HCT116 (cell line): ENCODE data around the gene PRR36. TPM values are rescaled to one million over a fixed set of nuclear protein-coding genes. Genes with fewer than 3 reads are reported as not detected.

Source experiments
- ATAC-seq: fragments of 200-7000 bp; cut with Tn5 transposase; 2 replicates; pipeline ENCODE4 v1.9.1; 2020; ENCODE audit warnings: mild to moderate bottlenecking, moderate library complexity
- BruUV-seq: library from RNA; stranded (reverse); fragments of 400-500 nt; replicated peaks from 2 replicates; lab custom pipeline; 2021; lab: Mats Ljungman, UMichigan
- CTCF ChIA-PET: fragments of 300-600 bp; sonication (Branson Sonifier 250); formaldehyde crosslinking; loops from one replicate; lab custom pipeline; 2021; ENCODE audit warnings: antibody characterized with exemption; lab: Charles Lee
- POLR2A ChIA-PET: fragments of 300-600, 350-600 bp; sonication (Branson Sonifier 250); formaldehyde crosslinking; loops from one replicate; lab custom pipeline; 2021; ENCODE audit warnings: antibody characterized with exemption; lab: Charles Lee
- RAD21 ChIA-PET, 2 experiments: fragments of 300-600 bp; sonication (Branson Sonifier 250); formaldehyde crosslinking; loops; one replicate each; lab custom pipeline; 2023; ENCODE audit warnings: low total read pairs in 2 of 2; ENCODE audit not compliant: uncharacterized antibody in 2 of 2, unreplicated experiment in 2 of 2, low non-redundant PET in 1 of 2; lab: Charles Lee
- DNase-seq: peaks from one replicate; pipeline ENCODE4 v3.0.0-alpha.2; 2010; ENCODE audit warnings: low read depth, low spot score
- H2AFZ ChIP-seq: fragments of 200-600 bp; shearing (Covaris generic), sonication (generic); 2 replicates; pipeline ENCODE4 v1.6.1; 2017; ENCODE audit warnings: low read depth, mixed run types, mixed read lengths, antibody characterized with exemption, low read length; ENCODE audit not compliant: poor library complexity, severe bottlenecking
- H3K27ac ChIP-seq: 2 replicates; pipeline ENCODE4 v1.5.1; 2012; ENCODE audit warnings: low read depth, low read length
- H3K27me3 ChIP-seq: fragments of 200-600 bp; sonication (generic); 2 replicates; pipeline ENCODE4 v1.6.1; 2016; ENCODE audit warnings: mixed run types, low read length, mixed read lengths; ENCODE audit not compliant: insufficient read depth
- H3K36me3 ChIP-seq, 2 experiments: fragments of 200-500 bp in 1 of 2; fragments of 200-600 bp in 1 of 2; sonication (Bioruptor generic) in 1 of 2; sonication (generic) in 1 of 2; 2 replicates each; pipeline versions ENCODE4 v1.5.1 to v1.6.1; 2014 to 2016; ENCODE audit warnings: low read length in 2 of 2, inconsistent platforms in 1 of 2, mixed read lengths in 1 of 2, mixed run types in 1 of 2; ENCODE audit not compliant: insufficient read depth in 2 of 2, control insufficient read depth in 1 of 2
- H3K4me1 ChIP-seq, 2 experiments: fragments of 200-600 bp in 1 of 2; sonication (generic) in 1 of 2; 2 replicates each; pipeline versions ENCODE4 v1.5.1 to v1.6.1; 2012 to 2017; ENCODE audit warnings: low read length in 2 of 2, inconsistent platforms in 1 of 2, mild to moderate bottlenecking in 1 of 2, mixed read lengths in 1 of 2, mixed run types in 1 of 2, moderate library complexity in 1 of 2; ENCODE audit not compliant: insufficient read depth in 2 of 2, control insufficient read depth in 1 of 2
- H3K4me2 ChIP-seq: fragments of 200-600 bp; sonication (generic); 2 replicates; pipeline ENCODE4 v1.6.1; 2017; ENCODE audit warnings: mixed run types, low read length, mixed read lengths
- H3K4me3 ChIP-seq, 2 experiments: fragments of 200-600 bp in 1 of 2; sonication (generic) in 1 of 2; replicated peaks in 1 of 2; 2 replicates each; pipeline ENCODE4 v1.5.1; 2011 to 2016; ENCODE audit warnings: low read length in 2 of 2, control low read depth in 1 of 2, low read depth in 1 of 2, mild to moderate bottlenecking in 1 of 2, mixed read lengths in 1 of 2, mixed run types in 1 of 2
- H3K79me2 ChIP-seq: fragments of 200-600 bp; sonication (generic); 2 replicates; pipeline ENCODE4 v1.6.1; 2017; ENCODE audit warnings: mild to moderate bottlenecking, mixed run types, low read length, moderate library complexity, mixed read lengths; ENCODE audit not compliant: insufficient read depth
- H3K9ac ChIP-seq: fragments of 200-600 bp; sonication (generic); 2 replicates; pipeline ENCODE4 v1.6.1; 2016; ENCODE audit warnings: low read length, mixed read lengths
- H3K9me2 ChIP-seq: fragments of 200-600 bp; sonication (generic), shearing (Covaris generic); 2 replicates; pipeline ENCODE4 v1.6.1; 2017; ENCODE audit warnings: mixed run types, mild to moderate bottlenecking, moderate library complexity; ENCODE audit not compliant: insufficient read depth
- H3K9me3 ChIP-seq, 2 experiments: fragments of 200-500 bp in 1 of 2; fragments of 200-600 bp in 1 of 2; sonication (Bioruptor generic) in 1 of 2; sonication (generic) in 1 of 2; 2 replicates each; pipeline ENCODE4 v1.6.1; 2014 to 2017; ENCODE audit warnings: low read length in 2 of 2, mixed read lengths in 2 of 2, inconsistent platforms in 1 of 2, low read depth in 1 of 2, mild to moderate bottlenecking in 1 of 2, mixed run types in 1 of 2, moderate library complexity in 1 of 2; ENCODE audit not compliant: control insufficient read depth in 1 of 2, insufficient read depth in 1 of 2
- H4K20me1 ChIP-seq: fragments of 200-600 bp; sonication (generic), shearing (Covaris generic); 2 replicates; pipeline ENCODE4 v1.6.1; 2017; ENCODE audit warnings: mixed run types, mild to moderate bottlenecking, moderate library complexity; ENCODE audit not compliant: insufficient read depth
- CBX3 ChIP-seq: IDR thresholded peaks from 2 replicates; pipeline ENCODE4 v1.6.1; 2012; ENCODE audit warnings: low read depth
- CEBPB ChIP-seq: IDR thresholded peaks from 2 replicates; pipeline ENCODE4 v1.6.1; 2012; ENCODE audit warnings: low read depth
- EGR1 ChIP-seq: IDR thresholded peaks from 2 replicates; pipeline ENCODE4 v1.6.1; 2012; ENCODE audit warnings: low read depth
- EZH2 ChIP-seq: fragments of 200-600 bp; sonication (generic); IDR thresholded peaks from 2 replicates; pipeline ENCODE4 v1.6.1; 2017; ENCODE audit warnings: antibody characterized with exemption, mixed run types
- EZH2phosphoT487 ChIP-seq: fragments of 200-600 bp; IDR thresholded peaks from 2 replicates; pipeline ENCODE4 v1.6.1; 2018; ENCODE audit warnings: antibody characterized with exemption, borderline replicate concordance
- MAX ChIP-seq: IDR thresholded peaks from 2 replicates; pipeline ENCODE4 v1.6.1; 2012
- POLR2AphosphoS5 ChIP-seq: IDR thresholded peaks from 2 replicates; pipeline ENCODE4 v1.6.1; 2011; ENCODE audit warnings: mild to moderate bottlenecking, low read depth, low read length, moderate library complexity
- REST ChIP-seq: IDR thresholded peaks from 2 replicates; pipeline ENCODE4 v1.6.1; 2012; ENCODE audit warnings: low read depth
- SIN3A ChIP-seq: IDR thresholded peaks from 2 replicates; pipeline ENCODE4 v1.6.1; 2012; ENCODE audit warnings: low read depth
- SP1 ChIP-seq: IDR thresholded peaks from 2 replicates; pipeline ENCODE4 v1.6.1; 2012; ENCODE audit warnings: low read depth
- SRF ChIP-seq: IDR thresholded peaks from 2 replicates; pipeline ENCODE4 v1.6.1; 2012; ENCODE audit warnings: low read depth
- ZFX ChIP-seq: fragments of 450-650 bp; IDR thresholded peaks from 2 replicates; pipeline ENCODE4 v1.6.1; 2017
- ZNF274 ChIP-seq: fragments of 200-500 bp; sonication (Bioruptor generic); IDR thresholded peaks from 2 replicates; pipeline ENCODE4 v1.6.1; 2014; ENCODE audit warnings: mild to moderate bottlenecking, low read depth, low read length, inconsistent platforms
- intact Hi-C: fragments of 100-400 bp; cut with micrococcal nuclease; formaldehyde crosslinking; loops from 2 replicates; pipeline ENCODE4 v1.10.0; 2022
- total RNA-seq: library from RNA; stranded (reverse); gene quantifications from one replicate; pipeline ENCODE4 v1.2.1, GENCODE V29; 2021; ENCODE audit not compliant: unreplicated experiment

The PRR36 gene
- total RNA-seq, 1 experiment from 2014 or later: 7.5 TPM

GRCh38 chr19:7901337-7901736 is 27.1 kb upstream of the PRR36 start:
- ChIA-PET RAD21 (no interaction called here), CTCF (no interaction called here), POLR2A (interaction anchor here (1.3 to 1.5 kb wide), 4 partner anchors 10 to 32 kb away, joined by 4 to 5 read pairs (median 4); partner anchors contain the start of genes LRRC8E and SNAPC2)
- BruUV-seq: no TSS peak
- DNase-seq (no peak), ATAC-seq (no peak)
- H3K4me1 ChIP-seq: peaks cover 3 to 27% of the 10 kb centered on the region in 2 experiments; a peak in 2 of 4 replicates
- no peaks in the 10 kb centered on the region for H3K27me3 ChIP-seq
- no peak overlapping the region for H3K9ac ChIP-seq
- H4K20me1 ChIP-seq: no peaks in the 10 kb centered on the region
- peaks cover 34% of the 10 kb centered on the region for H3K79me2 ChIP-seq
- no peak overlapping the region for H3K4me3 ChIP-seq
- no peaks in the 10 kb centered on the region for H3K9me2 ChIP-seq
- H3K9me3 ChIP-seq: no peaks in the 10 kb centered on the region
- no peak overlapping the region for H3K27ac ChIP-seq
- intact Hi-C loops: no loop called here
- no peak overlapping the region for H3K4me2 ChIP-seq
- no peak overlapping the region for H2AFZ ChIP-seq
- H3K36me3 ChIP-seq: peaks cover 0 to 9% of the 10 kb centered on the region in 2 experiments; a peak in 2 of 4 replicates
- no peak for TF ChIP-seq POLR2AphosphoS5
- TF ChIP-seq REST: no peak
- TF ChIP-seq SIN3A: no peak
- no peak for TF ChIP-seq EZH2phosphoT487
- no peak for TF ChIP-seq SRF
- no peak for TF ChIP-seq EZH2
- TF ChIP-seq EGR1: no peak
- no peak for TF ChIP-seq CBX3
- no peak for TF ChIP-seq CEBPB
- no peak for TF ChIP-seq MAX
- no peak for TF ChIP-seq SP1
- no peak for TF ChIP-seq ZFX
- TF ChIP-seq ZNF274: no peak
